CD4-positive, alpha-beta memory T cell (primary cell): Measurements from ENCODE around the gene NPTX2. TPM values are rescaled to one million over a fixed set of nuclear protein-coding genes. Genes with fewer than 3 reads are reported as not detected.
"Not testable (repeated sequence)": the region's sequence is repeated elsewhere in the genome, so short reads cannot be mapped to it uniquely, and the experiment has no call there.

Experiments used
- CTCF ChIA-PET: fragments of 350-600 bp; sonication (Branson Sonifier 250); formaldehyde crosslinking; loops from one replicate; lab custom pipeline; 2021; ENCODE audit warnings: inconsistent platforms; ENCODE audit not compliant: partially characterized antibody; lab: Charles Lee
- POLR2A ChIA-PET: fragments of 350-600 bp; sonication (Branson Sonifier 250); formaldehyde crosslinking; loops from one replicate; lab custom pipeline; 2021; ENCODE audit not compliant: partially characterized antibody; lab: Charles Lee
- DNase-seq, 5 donors: peaks; one replicate each; pipeline versions ENCODE4 v3.0.0 to v3.0.0-alpha.2; 2020 to 2022; ENCODE audit warnings: mixed read lengths in 1 of 5
- H3K27ac ChIP-seq: one replicate; pipeline ENCODE4 v1.7.0; 2013; ENCODE audit warnings: low read depth, low read length
- H3K27me3 ChIP-seq: 2 replicates; pipeline ENCODE4 v1.7.0; 2013; ENCODE audit warnings: mild to moderate bottlenecking, low read length, moderate library complexity; ENCODE audit not compliant: insufficient read depth
- H3K36me3 ChIP-seq: 2 replicates; pipeline ENCODE4 v1.7.0; 2013; ENCODE audit warnings: mild to moderate bottlenecking, low read length, moderate library complexity; ENCODE audit not compliant: insufficient read depth
- H3K4me1 ChIP-seq: 2 replicates; pipeline ENCODE4 v1.7.0; 2013; ENCODE audit warnings: mild to moderate bottlenecking, low read length, moderate library complexity; ENCODE audit not compliant: insufficient read depth
- H3K4me3 ChIP-seq, 2 donors: one replicate each; pipeline ENCODE4 v1.7.0; 2013; ENCODE audit warnings: low read length in 2 of 2, mild to moderate bottlenecking in 1 of 2
- H3K9me3 ChIP-seq, 2 donors: one replicate each; pipeline ENCODE4 v1.7.0; 2013; ENCODE audit warnings: low read length in 2 of 2, control low read depth in 1 of 2; ENCODE audit not compliant: control insufficient read depth in 1 of 2
- H3K27ac Mint-ChIP-seq, 7 donors: one replicate each; pipeline ENCODE4 v1.8.0; 2020 to 2021; ENCODE audit warnings: mixed read lengths in 7 of 7, mild to moderate bottlenecking in 6 of 7, inconsistent platforms in 3 of 7, moderate library complexity in 3 of 7
- H3K27me3 Mint-ChIP-seq, 2 donors: one replicate each; pipeline ENCODE4 v1.8.0; 2020 to 2021; ENCODE audit warnings: mixed read lengths in 2 of 2
- H3K36me3 Mint-ChIP-seq, 2 donors: one replicate each; pipeline ENCODE4 v1.8.0; 2020 to 2021; ENCODE audit warnings: mixed read lengths in 2 of 2, inconsistent platforms in 1 of 2, mild to moderate bottlenecking in 1 of 2
- H3K4me1 Mint-ChIP-seq, 4 donors: one replicate each; pipeline ENCODE4 v1.8.0; 2020 to 2021; ENCODE audit warnings: mixed read lengths in 4 of 4, mild to moderate bottlenecking in 1 of 4
- H3K4me3 Mint-ChIP-seq, 8 donors: one replicate each; pipeline ENCODE4 v1.8.0; 2020 to 2021; ENCODE audit warnings: mixed read lengths in 8 of 8, mild to moderate bottlenecking in 7 of 8, moderate library complexity in 6 of 8, inconsistent platforms in 3 of 8
- H3K9me3 Mint-ChIP-seq, 8 donors: one replicate each; pipeline ENCODE4 v1.8.0; 2020 to 2021; ENCODE audit warnings: mixed read lengths in 8 of 8, mild to moderate bottlenecking in 5 of 8, inconsistent platforms in 3 of 8, moderate library complexity in 1 of 8
- intact Hi-C: fragments of 100-400 bp; cut with micrococcal nuclease; formaldehyde crosslinking; loops from one replicate; pipeline ENCODE4 v1.15.1; 2023
- polyA plus RNA-seq, 2 donors: library from polyadenylated mRNA; unstranded; fragments of 300-500 nt; fragmentation: Illumina TruSeq; gene quantifications; one replicate each; pipeline ENCODE4 v1.2.3, GENCODE V29; 2021
- total RNA-seq, 2 experiments: library from RNA; stranded (reverse); gene quantifications; one replicate each; pipeline ENCODE4 v1.2.3, GENCODE V29; 2021

The NPTX2 gene
- total RNA-seq (not detected), polyA plus RNA-seq (not detected)

- peaks cover 0 to 8% (median 1%) of the 10 kb centered on the region in 8 donors for H3K9me3 Mint-ChIP-seq
- H3K4me1 Mint-ChIP-seq = peaks cover 0 to 20% (median 1%) of the 10 kb centered on the region in 4 donors
- POLR2A ChIA-PET = no interaction called here
- peaks cover 31 to 37% of the 10 kb centered on the region in 2 donors for H3K27me3 Mint-ChIP-seq
- no peaks in the 10 kb centered on the region for H3K36me3 Mint-ChIP-seq
- intact Hi-C loops = no loop called here
- no peak within 1 kb of the TSS for H3K27ac Mint-ChIP-seq
- Histone ChIP-seq H3K4me1 (no peaks in the 10 kb centered on the region), H3K4me3 (no peak within 1 kb of the TSS), H3K9me3 (no peaks in the 10 kb centered on the region), H3K36me3 (no peaks in the 10 kb centered on the region), H3K27ac (no peak within 1 kb of the TSS), H3K27me3 (peaks cover 7% of the 10 kb centered on the region)
- DNase-seq = no peak
- CTCF ChIA-PET = no interaction called here
- H3K4me3 Mint-ChIP-seq = no peak within 1 kb of the TSS
These were observed at the start of gene NPTX2 for GRCh38 chr7:98617051-98617959. Gene NPTX2, plus strand, starts transcription at chr7:98617285. Its CDS starts 177 bp downstream, at chr7:98617462.

- Mint-ChIP-seq H3K4me3 (no peak overlapping the region), H3K27me3 (peaks cover 0 to 5% of the 10 kb centered on the region in 2 donors), H3K4me1 (no peaks in the 10 kb centered on the region), H3K9me3 (peaks cover 0 to 20% (median 6%) of the 10 kb centered on the region in 8 donors), H3K36me3 (no peaks in the 10 kb centered on the region), H3K27ac (no peak overlapping the region)
- Histone ChIP-seq H3K27ac (no peak overlapping the region), H3K36me3 (no peaks in the 10 kb centered on the region), H3K4me3 (no peak overlapping the region), H3K4me1 (no peaks in the 10 kb centered on the region), H3K27me3 (no peaks in the 10 kb centered on the region), H3K9me3 (no peaks in the 10 kb centered on the region)
- no peak for DNase-seq
- intact Hi-C loops = no loop called here
- POLR2A ChIA-PET = no interaction called here
- CTCF ChIA-PET = no interaction called here
These were observed 49.1 kb upstream of the NPTX2 start for GRCh38 chr7:98567991-98568390.

GRCh38 chr7:98568891-98569290 lies 48.2 kb upstream of the NPTX2 start:
- Mint-ChIP-seq H3K4me1 (no peaks in the 10 kb centered on the region), H3K36me3 (no peaks in the 10 kb centered on the region), H3K27ac (no peak overlapping the region), H3K9me3 (peaks cover 0 to 20% (median 6%) of the 10 kb centered on the region in 8 donors), H3K4me3 (no peak overlapping the region), H3K27me3 (peaks cover 0 to 3% of the 10 kb centered on the region in 2 donors)
- CTCF ChIA-PET = no interaction called here
- no peak overlapping the region for H3K27ac ChIP-seq
- H3K27me3 ChIP-seq = no peaks in the 10 kb centered on the region
- POLR2A ChIA-PET = no interaction called here
- H3K4me3 ChIP-seq = no peak overlapping the region
- no peaks in the 10 kb centered on the region for H3K4me1 ChIP-seq
- no peaks in the 10 kb centered on the region for H3K36me3 ChIP-seq
- no peaks in the 10 kb centered on the region for H3K9me3 ChIP-seq
- DNase-seq = no peak
- intact Hi-C loops = no loop called here

GRCh38 chr7:98569691-98570337 lies 47.3 kb upstream of the NPTX2 start:
- ChIA-PET CTCF (interaction anchor here (0.6 kb wide), 1 partner anchor 1011 kb away, joined by 3 read pairs; no protein-coding TSS in a partner anchor), POLR2A (no interaction called here)
- H3K27ac Mint-ChIP-seq = no peak overlapping the region
- no peaks in the 10 kb centered on the region for H3K36me3 Mint-ChIP-seq
- peaks cover 0 to 3% of the 10 kb centered on the region in 2 donors for H3K27me3 Mint-ChIP-seq
- H3K4me3 Mint-ChIP-seq = no peak overlapping the region
- H3K4me1 ChIP-seq = no peaks in the 10 kb centered on the region
- H3K27me3 ChIP-seq = no peaks in the 10 kb centered on the region
- H3K36me3 ChIP-seq = no peaks in the 10 kb centered on the region
- DNase-seq = no peak
- no peaks in the 10 kb centered on the region for H3K4me1 Mint-ChIP-seq
- intact Hi-C loops = no loop called here
- peaks cover 0 to 19% (median 6%) of the 10 kb centered on the region in 8 donors for H3K9me3 Mint-ChIP-seq
- H3K27ac ChIP-seq = no peak overlapping the region
- H3K4me3 ChIP-seq = no peak overlapping the region
- H3K9me3 ChIP-seq = no peaks in the 10 kb centered on the region

- intact Hi-C loops = no loop called here
- no peak overlapping the region for H3K4me3 ChIP-seq
- H3K4me3 Mint-ChIP-seq = no peak overlapping the region
- peaks cover 0 to 2% of the 10 kb centered on the region in 2 donors for H3K36me3 Mint-ChIP-seq
- no peak overlapping the region for H3K27ac Mint-ChIP-seq
- H3K9me3 ChIP-seq = peaks cover 0 to 4% of the 10 kb centered on the region in 2 donors
- ChIA-PET CTCF (no interaction called here), POLR2A (no interaction called here)
- H3K4me1 Mint-ChIP-seq = no peaks in the 10 kb centered on the region
- no peak overlapping the region for H3K27ac ChIP-seq
- no peaks in the 10 kb centered on the region for H3K4me1 ChIP-seq
- H3K36me3 ChIP-seq = no peaks in the 10 kb centered on the region
- no peaks in the 10 kb centered on the region for H3K27me3 ChIP-seq
- DNase-seq = no peak
- H3K27me3 Mint-ChIP-seq = peaks cover 0 to 3% of the 10 kb centered on the region in 2 donors
- peaks cover 0 to 26% (median 15%) of the 10 kb centered on the region in 8 donors for H3K9me3 Mint-ChIP-seq
These were observed 46.1 kb upstream of the NPTX2 start for GRCh38 chr7:98571006-98571405.

- DNase-seq = no peak
- Histone ChIP-seq H3K9me3 (peaks cover 0 to 7% of the 10 kb centered on the region in 2 donors), H3K4me3 (no peak overlapping the region), H3K4me1 (no peaks in the 10 kb centered on the region), H3K27me3 (no peaks in the 10 kb centered on the region), H3K27ac (no peak overlapping the region), H3K36me3 (no peaks in the 10 kb centered on the region)
- peaks cover 0 to 5% of the 10 kb centered on the region in 2 donors for H3K36me3 Mint-ChIP-seq
- POLR2A ChIA-PET = no interaction called here
- H3K9me3 Mint-ChIP-seq = peaks cover 0 to 34% (median 24%) of the 10 kb centered on the region in 8 donors
- intact Hi-C loops = no loop called here
- CTCF ChIA-PET = no interaction called here
- no peak overlapping the region for H3K4me3 Mint-ChIP-seq
- no peaks in the 10 kb centered on the region for H3K4me1 Mint-ChIP-seq
- peaks cover 0 to 3% of the 10 kb centered on the region in 2 donors for H3K27me3 Mint-ChIP-seq
- no peak overlapping the region for H3K27ac Mint-ChIP-seq
These were observed 45.1 kb upstream of the NPTX2 start for GRCh38 chr7:98571986-98572385.

GRCh38 chr7:98572716-98573115 lies 44.4 kb upstream of the NPTX2 start:
- CTCF ChIA-PET, H3K36me3 Mint-ChIP-seq, H3K27ac Mint-ChIP-seq, H3K4me1 Mint-ChIP-seq, H3K4me3 Mint-ChIP-seq, H3K9me3 ChIP-seq, POLR2A ChIA-PET, DNase-seq, H3K27me3 Mint-ChIP-seq, H3K4me1 ChIP-seq, H3K4me3 ChIP-seq, H3K27me3 ChIP-seq, H3K36me3 ChIP-seq, H3K27ac ChIP-seq, intact Hi-C loops: not testable (repeated sequence)
- H3K9me3 Mint-ChIP-seq = peaks cover 0 to 35% (median 24%) of the 10 kb centered on the region in 8 donors
